Endothelial cell (in vitro differentiated cells): ENCODE measurements around the gene PCDHGB2. TPM values are rescaled to one million over a fixed set of nuclear protein-coding genes. Genes with fewer than 3 reads are reported as not detected.
"Not testable (repeated sequence)": the region's sequence is repeated elsewhere in the genome, so short reads cannot be mapped to it uniquely, and the experiment has no call there.

ENCODE experiments used
- DNase-seq: peaks from one replicate; pipeline ENCODE4 v3.0.0; 2021; ENCODE audit warnings: low spot score
- H3K27ac Mint-ChIP-seq: one replicate; pipeline ENCODE4 v1.8.0; 2021; ENCODE audit warnings: mixed read lengths, inconsistent platforms; ENCODE audit not compliant: unreplicated experiment
- H3K27me3 Mint-ChIP-seq: one replicate; pipeline ENCODE4 v1.8.0; 2021; ENCODE audit warnings: mild to moderate bottlenecking, moderate library complexity, mixed read lengths, inconsistent platforms; ENCODE audit not compliant: unreplicated experiment
- H3K36me3 Mint-ChIP-seq: one replicate; pipeline ENCODE4 v1.8.0; 2021; ENCODE audit warnings: mild to moderate bottlenecking, low read depth, mixed read lengths, inconsistent platforms; ENCODE audit not compliant: unreplicated experiment
- H3K4me1 Mint-ChIP-seq: one replicate; pipeline ENCODE4 v1.8.0; 2021; ENCODE audit warnings: mild to moderate bottlenecking, mixed read lengths, inconsistent platforms; ENCODE audit not compliant: unreplicated experiment
- H3K4me3 Mint-ChIP-seq: one replicate; pipeline ENCODE4 v1.8.0; 2021; ENCODE audit warnings: mild to moderate bottlenecking, mixed read lengths, inconsistent platforms; ENCODE audit not compliant: unreplicated experiment
- H3K9me3 Mint-ChIP-seq: one replicate; pipeline ENCODE4 v1.8.0; 2021; ENCODE audit warnings: mixed read lengths, inconsistent platforms; ENCODE audit not compliant: unreplicated experiment
- long read RNA-seq: library from polyadenylated mRNA; unstranded; transcript quantifications from one replicate; pipeline ENCODE4 v2.0.0, GENCODE V29; 2020; ENCODE audit not compliant: unreplicated experiment
- total RNA-seq: library from RNA; stranded (reverse); fragmentation: NEBNext Ultra II Directional; extraction: Animal tissue kit (Norgen Biotek cat#: 25700); gene quantifications from one replicate; pipeline ENCODE4 v1.2.1, GENCODE V29; 2021; ENCODE audit not compliant: unreplicated experiment
- TF ChIP-seq, protein P1 (sequence below): fragments of 200-600 bp; sonication (generic); IDR thresholded peaks from one replicate; pipeline ENCODE4 v1.5.0; 2021; ENCODE audit warnings: antibody characterized with exemption; ENCODE audit not compliant: unreplicated experiment

PCDHGB2 gene
- 11.1 TPM for total RNA-seq
- long read RNA-seq, partial matches to known transcripts = 0 of 1 reads
- long read RNA-seq, other reads (novel, unspliced or antisense) = 0 of 1 reads

DNA sequence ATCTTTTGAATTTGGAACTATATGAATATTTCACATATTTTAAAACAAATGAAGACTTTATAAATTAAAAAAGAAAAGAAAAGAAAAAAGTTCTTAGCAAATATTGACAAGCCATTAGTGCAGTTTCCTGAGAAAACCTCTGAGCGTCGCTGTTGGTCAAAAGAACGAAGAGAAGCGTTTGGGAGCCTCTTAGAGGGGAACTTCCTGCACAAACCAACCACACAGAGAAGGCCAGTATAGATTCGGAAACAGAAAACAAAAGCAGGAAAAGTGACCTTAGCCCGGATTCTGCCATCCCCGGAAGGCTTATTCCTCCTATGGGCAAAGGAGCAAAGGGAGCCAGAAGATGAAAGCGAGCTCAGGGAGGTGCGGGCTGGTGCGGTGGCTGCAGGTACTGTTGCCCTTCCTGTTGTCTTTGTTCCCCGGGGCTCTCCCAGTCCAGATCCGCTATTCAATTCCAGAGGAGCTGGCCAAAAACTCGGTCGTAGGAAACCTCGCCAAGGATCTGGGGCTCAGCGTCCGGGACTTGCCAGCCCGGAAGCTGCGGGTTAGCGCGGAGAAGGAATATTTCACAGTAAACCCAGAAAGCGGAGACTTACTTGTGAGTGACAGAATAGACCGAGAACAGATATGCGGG is at the start of gene PCDHGB2:
TSS of gene PCDHGB2 (plus strand) at position 205 of the 637 bp plus-strand sequence. CDS start at position 347, 142 bp downstream.
- H3K9me3 Mint-ChIP-seq = peaks cover 44% of the 10 kb centered on the region
- TF ChIP-seq, protein P1, sequence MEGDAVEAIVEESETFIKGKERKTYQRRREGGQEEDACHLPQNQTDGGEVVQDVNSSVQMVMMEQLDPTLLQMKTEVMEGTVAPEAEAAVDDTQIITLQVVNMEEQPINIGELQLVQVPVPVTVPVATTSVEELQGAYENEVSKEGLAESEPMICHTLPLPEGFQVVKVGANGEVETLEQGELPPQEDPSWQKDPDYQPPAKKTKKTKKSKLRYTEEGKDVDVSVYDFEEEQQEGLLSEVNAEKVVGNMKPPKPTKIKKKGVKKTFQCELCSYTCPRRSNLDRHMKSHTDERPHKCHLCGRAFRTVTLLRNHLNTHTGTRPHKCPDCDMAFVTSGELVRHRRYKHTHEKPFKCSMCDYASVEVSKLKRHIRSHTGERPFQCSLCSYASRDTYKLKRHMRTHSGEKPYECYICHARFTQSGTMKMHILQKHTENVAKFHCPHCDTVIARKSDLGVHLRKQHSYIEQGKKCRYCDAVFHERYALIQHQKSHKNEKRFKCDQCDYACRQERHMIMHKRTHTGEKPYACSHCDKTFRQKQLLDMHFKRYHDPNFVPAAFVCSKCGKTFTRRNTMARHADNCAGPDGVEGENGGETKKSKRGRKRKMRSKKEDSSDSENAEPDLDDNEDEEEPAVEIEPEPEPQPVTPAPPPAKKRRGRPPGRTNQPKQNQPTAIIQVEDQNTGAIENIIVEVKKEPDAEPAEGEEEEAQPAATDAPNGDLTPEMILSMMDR = peak; percentile 63
- H3K27ac Mint-ChIP-seq = peak within 1 kb of the TSS; percentile 95
- peak; percentile 26 for DNase-seq
- H3K27me3 Mint-ChIP-seq = peaks cover 15% of the 10 kb centered on the region
- peak within 1 kb of the TSS; percentile 70 for H3K4me3 Mint-ChIP-seq
- H3K4me1 Mint-ChIP-seq = peaks cover 23% of the 10 kb centered on the region
- peaks cover 67% of the 10 kb centered on the region for H3K36me3 Mint-ChIP-seq

DNA sequence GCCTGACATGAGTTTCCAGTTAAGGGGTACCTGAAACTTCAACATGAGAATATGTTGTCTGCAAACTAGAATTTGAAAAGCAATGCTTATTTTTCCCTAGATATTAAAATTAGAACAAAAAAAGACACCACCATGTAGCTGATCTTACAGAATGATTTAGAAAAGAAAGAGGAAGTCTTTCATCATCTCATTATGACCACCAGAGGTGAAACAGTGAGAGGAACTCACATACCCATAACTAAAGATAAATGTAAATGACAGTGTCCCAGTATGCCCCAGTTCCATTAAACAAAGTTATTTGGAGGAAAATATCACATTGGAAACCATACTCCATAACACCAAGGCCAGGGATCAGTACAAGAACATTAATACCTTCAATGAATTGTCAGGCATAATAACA is 46.1 kb upstream of the PCDHGB2 start:
- Mint-ChIP-seq H3K4me1 (peaks cover 13% of the 10 kb centered on the region), H3K4me3 (peak overlapping the region; percentile 35), H3K27ac (no peak overlapping the region), H3K9me3 (peaks cover 15% of the 10 kb centered on the region), H3K27me3 (peaks cover 8% of the 10 kb centered on the region), H3K36me3 (peaks cover 54% of the 10 kb centered on the region)
- TF ChIP-seq, protein P1 = no peak
- no peak for DNase-seq

DNA sequence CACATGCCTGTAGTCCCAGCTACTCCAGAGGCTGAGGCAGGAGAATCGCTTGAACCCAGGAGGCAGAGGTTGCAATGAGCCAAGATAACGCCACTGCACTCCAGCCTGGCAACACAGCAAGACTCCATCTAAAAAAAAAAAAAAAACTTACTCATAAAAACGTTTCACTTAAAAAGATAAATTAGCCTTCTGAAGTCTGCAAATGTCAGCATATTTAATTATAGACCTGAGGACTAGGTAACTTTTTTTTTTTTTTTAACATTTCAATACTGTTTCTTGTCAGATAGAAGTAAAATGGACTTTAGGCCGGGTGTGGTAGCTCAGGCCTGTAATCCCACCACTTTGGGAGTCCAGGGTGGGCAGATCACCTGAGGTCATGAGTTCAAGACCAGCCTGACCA is 42.8 kb upstream of the PCDHGB2 start:
- not testable (repeated sequence) for H3K27me3 Mint-ChIP-seq, H3K27ac Mint-ChIP-seq, H3K4me3 Mint-ChIP-seq, DNase-seq
- Mint-ChIP-seq H3K4me1 (peaks cover 26% of the 10 kb centered on the region), H3K36me3 (peaks cover 67% of the 10 kb centered on the region), H3K9me3 (peaks cover 40% of the 10 kb centered on the region)

DNA sequence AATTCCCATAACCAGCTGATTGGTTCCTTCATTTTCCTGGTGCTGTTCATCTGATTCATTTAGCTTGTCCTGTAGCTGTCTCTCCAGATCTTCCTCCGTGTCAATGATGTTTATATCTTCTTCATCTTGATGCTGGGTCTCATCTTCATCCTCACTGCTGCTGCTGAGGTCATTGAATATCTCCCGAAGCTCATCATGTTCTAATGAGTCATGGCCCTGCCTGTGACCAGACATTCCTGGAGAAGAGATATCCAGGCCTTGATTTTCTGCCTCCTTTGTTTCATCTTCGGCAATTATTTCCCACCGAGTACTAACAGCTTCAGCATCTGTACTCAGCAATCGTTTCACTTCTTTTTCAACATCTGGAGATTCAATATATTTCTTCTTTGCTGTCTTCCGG is 40.6 kb upstream of the PCDHGB2 start:
- peak overlapping the region; percentile 98 for H3K4me3 Mint-ChIP-seq
- TF ChIP-seq, protein P1 = no peak
- H3K9me3 Mint-ChIP-seq = peaks cover 46% of the 10 kb centered on the region
- peaks cover 26% of the 10 kb centered on the region for H3K4me1 Mint-ChIP-seq
- DNase-seq = no peak
- H3K27me3 Mint-ChIP-seq = peaks cover 8% of the 10 kb centered on the region
- peaks cover 54% of the 10 kb centered on the region for H3K36me3 Mint-ChIP-seq
- H3K27ac Mint-ChIP-seq = peak overlapping the region; percentile 99

DNA sequence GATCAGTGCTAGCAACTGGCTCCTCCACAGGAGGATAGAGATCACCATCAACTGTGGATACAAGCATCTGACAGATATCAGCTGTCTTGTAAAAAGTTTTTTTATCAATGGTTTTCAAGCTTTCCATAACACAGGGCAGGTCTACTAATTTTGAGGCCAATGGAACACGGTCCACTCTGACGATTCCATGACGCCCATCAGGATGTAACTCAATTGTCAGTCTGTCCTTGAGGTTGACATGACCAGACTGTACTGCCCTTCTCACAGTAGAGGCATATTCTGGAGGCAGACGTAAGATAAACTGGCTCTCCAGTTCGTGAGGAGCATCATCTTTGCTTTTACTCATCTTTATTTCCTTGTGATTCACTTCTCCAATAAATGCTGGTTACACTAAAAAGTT is 40.1 kb upstream of the PCDHGB2 start:
- Mint-ChIP-seq H3K9me3 (peaks cover 46% of the 10 kb centered on the region), H3K4me1 (peaks cover 26% of the 10 kb centered on the region), H3K27ac (peak overlapping the region; percentile 99), H3K27me3 (peaks cover 8% of the 10 kb centered on the region), H3K4me3 (peak overlapping the region; percentile 98), H3K36me3 (peaks cover 52% of the 10 kb centered on the region)
- no peak for DNase-seq
- TF ChIP-seq, protein P1 = no peak
